Measurements from ENCODE around the gene ANKRD65.

The ANKRD65 gene

DNA sequence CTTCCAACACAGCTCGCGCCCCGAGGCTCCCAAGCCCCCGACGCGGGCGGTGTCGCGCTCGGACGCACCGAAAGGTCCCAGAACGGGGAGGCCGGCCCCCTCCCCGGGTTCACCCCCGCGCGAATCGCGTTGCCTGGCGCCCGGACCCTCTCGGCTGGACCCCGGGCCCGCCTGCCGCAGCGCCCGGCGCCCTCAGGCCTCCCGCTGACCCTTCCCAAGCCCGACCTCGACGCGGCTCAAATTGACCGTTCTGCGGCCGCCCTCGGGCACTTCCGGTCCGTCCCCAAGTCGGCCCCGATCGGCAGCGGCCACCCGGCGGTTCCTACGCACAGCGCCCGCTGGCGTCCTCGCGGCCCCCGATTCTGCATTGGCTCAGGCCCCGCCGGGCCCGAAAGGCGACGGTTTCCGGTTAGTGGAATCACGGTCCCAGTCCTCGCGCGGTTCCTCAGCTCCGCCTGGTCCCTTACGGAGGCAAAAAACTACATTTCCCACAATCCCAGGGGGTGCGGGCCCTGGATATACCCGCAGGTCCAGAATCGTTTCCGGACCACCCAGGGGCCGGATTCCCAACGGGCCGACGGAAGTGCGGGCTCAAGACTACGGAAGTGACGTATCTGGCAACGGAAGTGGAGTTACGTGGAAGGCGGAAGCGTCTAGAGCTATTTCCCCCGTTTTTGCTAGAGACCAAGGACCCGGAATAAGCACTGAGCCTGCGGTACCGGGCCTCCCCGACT is 46.0 kb downstream of the ANKRD65 start, which contains the start of gene AURKAIP1:
AURKAIP1 (minus strand) TSS at position 279 of the 734 bp plus-strand sequence. CDS start 451 bp downstream, outside the sequence.
- Histone ChIP-seq H3K36me3 (ENCODE audit: insufficient read depth) (no peaks in the 10 kb centered on the region), H3K4me2 (peak within 1 kb of the TSS; percentile 96), H2AFZ (ENCODE audit: low read depth) (peak within 1 kb of the TSS; percentile 64), H3K27me3 (ENCODE audit: insufficient read depth, low read depth) (no peaks in the 10 kb centered on the region), H4K20me1 (ENCODE audit: insufficient read depth) (no peaks in the 10 kb centered on the region), H3K9ac (peak within 1 kb of the TSS; percentile 79), H3K4me3 (IDR thresholded peaks at IDR 0.05; ENCODE audit: insufficient read depth, low read depth, low read length) (peak within 1 kb of the TSS; percentile 89), H3K79me2 (ENCODE audit: insufficient read depth, low read depth) (peaks cover 25% of the 10 kb centered on the region), H3K27ac (peak within 1 kb of the TSS; percentile 63), H3K4me1 (ENCODE audit: low read depth, poor library complexity, severe bottlenecking) (peaks cover 40% of the 10 kb centered on the region)
- TF ChIP-seq, protein P1, sequence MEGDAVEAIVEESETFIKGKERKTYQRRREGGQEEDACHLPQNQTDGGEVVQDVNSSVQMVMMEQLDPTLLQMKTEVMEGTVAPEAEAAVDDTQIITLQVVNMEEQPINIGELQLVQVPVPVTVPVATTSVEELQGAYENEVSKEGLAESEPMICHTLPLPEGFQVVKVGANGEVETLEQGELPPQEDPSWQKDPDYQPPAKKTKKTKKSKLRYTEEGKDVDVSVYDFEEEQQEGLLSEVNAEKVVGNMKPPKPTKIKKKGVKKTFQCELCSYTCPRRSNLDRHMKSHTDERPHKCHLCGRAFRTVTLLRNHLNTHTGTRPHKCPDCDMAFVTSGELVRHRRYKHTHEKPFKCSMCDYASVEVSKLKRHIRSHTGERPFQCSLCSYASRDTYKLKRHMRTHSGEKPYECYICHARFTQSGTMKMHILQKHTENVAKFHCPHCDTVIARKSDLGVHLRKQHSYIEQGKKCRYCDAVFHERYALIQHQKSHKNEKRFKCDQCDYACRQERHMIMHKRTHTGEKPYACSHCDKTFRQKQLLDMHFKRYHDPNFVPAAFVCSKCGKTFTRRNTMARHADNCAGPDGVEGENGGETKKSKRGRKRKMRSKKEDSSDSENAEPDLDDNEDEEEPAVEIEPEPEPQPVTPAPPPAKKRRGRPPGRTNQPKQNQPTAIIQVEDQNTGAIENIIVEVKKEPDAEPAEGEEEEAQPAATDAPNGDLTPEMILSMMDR (conservative IDR thresholded peaks at IDR 0.05; ENCODE audit: low read depth, low read length): peak; percentile 28; the same call in 1 of the 2 replicates

GRCh38 chr1:1374589-1374928 is 46.5 kb downstream of the ANKRD65 start:
- H3K9ac ChIP-seq: peak overlapping the region; percentile 79
- H4K20me1 ChIP-seq (ENCODE audit: insufficient read depth): no peaks in the 10 kb centered on the region
- TF ChIP-seq, protein P1 (conservative IDR thresholded peaks at IDR 0.05; ENCODE audit: low read depth, low read length): no peak
- no peaks in the 10 kb centered on the region for H3K27me3 ChIP-seq (ENCODE audit: insufficient read depth, low read depth)
- H3K79me2 ChIP-seq (ENCODE audit: insufficient read depth, low read depth): peaks cover 25% of the 10 kb centered on the region
- H3K4me1 ChIP-seq (ENCODE audit: low read depth, poor library complexity, severe bottlenecking): peaks cover 42% of the 10 kb centered on the region
- peak overlapping the region; percentile 63 for H3K27ac ChIP-seq
- peak overlapping the region; percentile 96 for H3K4me2 ChIP-seq
- H3K4me3 ChIP-seq (IDR thresholded peaks at IDR 0.05; ENCODE audit: insufficient read depth, low read depth, low read length): peak overlapping the region; percentile 89
- no peaks in the 10 kb centered on the region for H3K36me3 ChIP-seq (ENCODE audit: insufficient read depth)
- peak overlapping the region; percentile 64; the same call in 1 of the 2 replicates for H2AFZ ChIP-seq (ENCODE audit: low read depth)

GRCh38 chr1:1373815-1374588 is 47.1 kb downstream of the ANKRD65 start:
- TF ChIP-seq, protein P1 (conservative IDR thresholded peaks at IDR 0.05; ENCODE audit: low read depth, low read length): no peak
- H2AFZ ChIP-seq (ENCODE audit: low read depth): no peak overlapping the region
- peaks cover 42% of the 10 kb centered on the region for H3K4me1 ChIP-seq (ENCODE audit: low read depth, poor library complexity, severe bottlenecking)
- no peaks in the 10 kb centered on the region for H3K36me3 ChIP-seq (ENCODE audit: insufficient read depth)
- peak overlapping the region; percentile 89 for H3K4me3 ChIP-seq (IDR thresholded peaks at IDR 0.05; ENCODE audit: insufficient read depth, low read depth, low read length)
- no peak overlapping the region for H3K27ac ChIP-seq
- H4K20me1 ChIP-seq (ENCODE audit: insufficient read depth): no peaks in the 10 kb centered on the region
- H3K9ac ChIP-seq: peak overlapping the region; percentile 79; the same call in 1 of the 2 replicates
- H3K27me3 ChIP-seq (ENCODE audit: insufficient read depth, low read depth): no peaks in the 10 kb centered on the region
- H3K79me2 ChIP-seq (ENCODE audit: insufficient read depth, low read depth): peaks cover 25% of the 10 kb centered on the region
- H3K4me2 ChIP-seq: peak overlapping the region; percentile 96

GRCh38 chr1:1373051-1373814 is 47.8 kb downstream of the ANKRD65 start:
- Histone ChIP-seq H3K9ac (no peak overlapping the region), H3K27ac (no peak overlapping the region), H3K36me3 (ENCODE audit: insufficient read depth) (no peaks in the 10 kb centered on the region), H3K27me3 (ENCODE audit: insufficient read depth, low read depth) (no peaks in the 10 kb centered on the region), H3K79me2 (ENCODE audit: insufficient read depth, low read depth) (peaks cover 25% of the 10 kb centered on the region), H3K4me2 (peak overlapping the region; percentile 96; the same call in 1 of the 2 replicates), H4K20me1 (ENCODE audit: insufficient read depth) (no peaks in the 10 kb centered on the region), H3K4me1 (ENCODE audit: low read depth, poor library complexity, severe bottlenecking) (peaks cover 42% of the 10 kb centered on the region), H2AFZ (ENCODE audit: low read depth) (no peak overlapping the region), H3K4me3 (IDR thresholded peaks at IDR 0.05; ENCODE audit: insufficient read depth, low read depth, low read length) (no peak overlapping the region)
- TF ChIP-seq, protein P1 (conservative IDR thresholded peaks at IDR 0.05; ENCODE audit: low read depth, low read length): no peak

Measured in KMS-11 (cell line).